ENCODE measurements around the gene CXCR5. TPM values are rescaled to one million over a fixed set of nuclear protein-coding genes. Genes with fewer than 3 reads are reported as not detected.

Gene CXCR5
- total RNA-seq, 1 donor from 2014 or later, result not detected

GRCh38 chr11:118912742-118913410 is 29.2 kb downstream of the CXCR5 start:
- peak; percentile 50 for DNase-seq (ENCODE audit: low spot score)

DNA sequence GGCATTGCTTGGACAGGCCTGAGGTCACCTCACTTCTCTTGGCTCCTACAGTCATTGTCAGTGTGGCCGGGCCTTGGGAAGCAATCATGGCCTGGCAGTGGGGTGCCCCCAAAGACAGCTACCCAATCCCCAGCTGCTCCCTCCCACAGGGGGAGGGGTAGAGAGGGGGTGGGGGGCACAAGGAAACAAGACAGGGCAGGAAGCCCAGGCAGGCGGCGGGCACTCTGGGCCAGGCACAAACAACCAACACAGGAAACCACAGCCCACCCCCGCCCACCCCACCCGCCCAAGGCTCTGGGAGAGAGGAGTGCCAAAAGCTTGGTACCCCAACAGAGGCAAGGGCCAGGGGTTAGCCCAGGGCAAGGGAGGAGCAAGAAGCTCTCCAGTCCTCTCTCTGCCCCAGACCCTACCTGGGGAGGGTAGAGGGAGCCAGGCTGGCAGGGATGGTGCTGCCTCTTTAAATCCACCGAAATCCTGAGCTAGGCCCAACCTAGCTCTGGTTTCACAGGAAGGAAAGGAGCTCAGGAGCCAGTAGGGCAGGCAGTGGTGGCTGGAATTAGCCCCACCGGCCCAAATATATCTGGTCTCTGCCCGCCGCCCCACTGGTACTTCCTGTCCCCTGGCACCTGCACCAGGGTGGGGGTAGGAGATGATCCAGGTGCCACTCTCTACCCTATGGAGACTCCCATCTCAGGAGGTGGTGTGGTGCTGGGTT is 29.9 kb downstream of the CXCR5 start:
- peak; percentile 52 for DNase-seq (ENCODE audit: low spot score)

DNA sequence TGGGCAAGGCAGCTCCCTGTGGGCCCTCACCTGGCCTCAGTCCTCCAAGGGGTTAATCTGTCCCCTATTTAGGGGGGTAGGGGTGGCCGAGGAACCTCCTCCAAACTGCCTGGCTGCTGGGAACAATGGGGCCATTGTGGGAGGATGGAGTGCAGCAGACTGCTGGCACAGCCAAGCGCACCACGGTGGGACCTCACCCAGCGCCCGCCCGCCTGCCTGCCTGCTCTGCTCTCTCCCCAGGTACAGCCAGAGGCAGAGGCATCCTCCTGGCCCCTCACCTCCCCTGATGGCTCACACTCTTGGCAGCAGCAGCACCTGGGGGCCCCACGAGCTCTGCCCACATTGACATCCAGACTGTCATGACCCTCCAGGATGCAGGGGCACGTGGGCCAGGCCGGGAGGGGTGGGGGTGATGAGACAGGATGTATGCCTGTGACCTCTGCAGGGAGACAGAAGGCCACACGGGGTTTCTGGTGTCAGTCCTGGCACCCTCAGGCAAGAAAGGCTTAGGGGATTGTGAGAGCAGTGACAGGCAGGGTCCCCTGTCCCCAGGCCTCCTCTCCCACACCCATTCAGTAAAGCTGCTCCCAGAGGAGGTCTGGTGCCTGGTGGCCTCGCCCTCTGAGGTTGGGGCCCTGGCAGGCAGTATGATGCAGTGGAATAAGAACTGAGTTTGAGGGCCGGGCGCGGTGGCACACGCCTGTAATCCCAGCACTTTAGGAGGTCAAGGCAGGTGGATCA is 30.7 kb downstream of the CXCR5 start:
- peak; percentile 55 for DNase-seq (ENCODE audit: low spot score)

- DNase-seq (ENCODE audit: low spot score), result no peak
These were observed 31.3 kb downstream of the CXCR5 start for GRCh38 chr11:118914987-118915386.

- DNase-seq (ENCODE audit: low spot score), result no peak
These were observed 31.7 kb downstream of the CXCR5 start for GRCh38 chr11:118915396-118915795.

DNA sequence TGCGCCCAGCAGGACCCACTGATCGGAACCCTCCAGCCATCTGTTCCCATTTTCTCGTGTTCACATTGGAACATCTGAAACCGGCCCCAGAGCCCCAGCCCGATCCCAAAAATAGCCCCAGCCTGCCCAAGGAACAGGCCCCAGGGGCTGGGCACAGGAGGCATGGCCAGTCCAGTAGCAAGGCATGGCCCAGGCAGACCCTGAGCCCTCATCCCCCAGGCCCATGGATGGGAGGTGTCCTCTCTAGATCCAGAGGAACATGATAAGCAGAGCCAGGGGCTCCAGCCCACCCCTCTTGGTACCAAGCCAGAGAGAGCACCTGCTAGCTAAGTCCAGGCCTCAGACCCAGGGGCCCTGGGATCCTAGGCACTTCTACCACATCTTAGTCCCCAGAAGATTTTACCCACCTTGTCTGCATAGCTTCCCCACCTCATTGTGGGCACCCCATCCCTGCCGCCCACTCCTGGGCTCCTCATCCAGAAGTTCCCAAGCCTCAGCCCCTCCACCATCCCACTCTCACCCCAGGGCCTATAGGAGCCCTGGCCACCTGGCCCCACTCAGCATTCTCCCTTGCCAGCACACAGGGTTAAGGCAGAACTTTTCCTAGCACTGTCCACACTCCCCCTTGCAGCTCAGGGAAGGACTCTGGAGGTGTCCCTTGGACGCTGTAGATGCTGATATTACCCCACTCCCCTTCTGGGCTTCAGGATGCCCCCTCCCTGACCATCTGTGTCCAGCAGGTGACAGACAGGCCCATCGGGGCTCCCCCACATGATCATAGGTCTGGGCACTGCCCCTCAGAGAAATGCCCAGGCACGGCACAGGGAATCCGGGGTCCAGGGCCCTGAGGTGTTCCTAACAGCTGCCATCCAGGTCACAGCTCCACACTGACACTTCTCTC is 32.5 kb downstream of the CXCR5 start:
- DNase-seq (ENCODE audit: low spot score), result no peak

- DNase-seq (ENCODE audit: low spot score), result peak; percentile 79
These were observed 33.2 kb downstream of the CXCR5 start for GRCh38 chr11:118916842-118917388.

DNA sequence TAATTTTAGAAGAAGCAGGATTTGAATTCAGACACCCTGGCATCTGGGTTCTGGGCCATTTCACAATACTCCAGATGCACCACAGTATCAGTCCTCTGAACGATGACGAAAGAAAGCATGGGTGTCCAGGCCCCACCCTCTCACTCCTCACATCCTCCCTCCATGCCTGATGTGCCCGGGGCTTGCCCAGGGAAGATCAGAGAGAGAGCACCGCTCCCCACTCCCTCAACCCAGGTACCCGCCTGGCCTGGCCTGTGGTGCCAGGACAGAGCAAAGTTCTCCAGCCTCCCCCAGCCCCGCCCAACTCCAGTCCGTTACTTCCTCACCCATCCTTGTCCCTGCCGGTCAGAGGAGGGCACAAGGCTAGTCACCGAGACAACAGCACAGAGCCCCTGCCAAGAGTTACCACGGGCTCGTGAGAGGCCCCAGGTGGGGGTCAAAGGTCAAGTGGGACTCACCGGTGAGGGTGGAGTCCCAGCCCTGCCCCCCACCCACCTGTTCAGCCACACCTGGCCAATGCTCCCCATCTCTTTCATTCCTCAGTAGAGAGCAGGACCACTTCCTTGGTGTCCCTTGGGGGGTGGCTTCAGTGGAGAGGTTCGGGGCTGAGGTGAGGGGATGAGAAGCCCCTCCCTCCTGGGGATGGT is 33.9 kb downstream of the CXCR5 start:
- DNase-seq (ENCODE audit: low spot score), result peak; percentile 75

DNA sequence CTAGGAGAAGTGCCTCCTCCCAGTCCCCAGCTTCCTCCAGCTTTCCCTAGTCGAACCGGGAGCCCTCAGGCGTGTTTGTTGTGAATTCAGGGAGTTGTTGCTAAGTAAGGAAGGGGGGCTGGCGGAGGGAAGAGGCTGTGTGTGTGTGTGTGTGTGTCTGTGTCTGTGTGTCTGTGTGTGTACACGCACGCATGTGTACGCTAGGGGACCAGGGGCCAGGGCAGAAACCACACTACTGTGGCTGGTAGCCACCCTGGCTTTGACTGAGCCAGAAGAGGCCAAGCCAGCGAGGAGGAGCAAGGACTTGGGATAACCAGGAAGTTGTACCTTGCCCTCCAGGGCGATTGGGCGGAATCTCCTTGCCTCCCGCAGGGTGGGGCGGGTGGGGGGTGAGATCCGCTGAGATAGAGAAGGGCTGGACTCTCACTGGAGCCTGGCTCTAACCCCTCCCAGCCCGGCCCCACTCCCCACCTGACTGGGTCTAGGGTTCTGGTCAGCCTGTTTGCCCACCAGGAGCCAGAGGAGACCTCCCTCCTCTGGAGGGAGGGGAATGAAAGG is 34.5 kb downstream of the CXCR5 start:
- peak; percentile 83 for DNase-seq (ENCODE audit: low spot score)

DNA sequence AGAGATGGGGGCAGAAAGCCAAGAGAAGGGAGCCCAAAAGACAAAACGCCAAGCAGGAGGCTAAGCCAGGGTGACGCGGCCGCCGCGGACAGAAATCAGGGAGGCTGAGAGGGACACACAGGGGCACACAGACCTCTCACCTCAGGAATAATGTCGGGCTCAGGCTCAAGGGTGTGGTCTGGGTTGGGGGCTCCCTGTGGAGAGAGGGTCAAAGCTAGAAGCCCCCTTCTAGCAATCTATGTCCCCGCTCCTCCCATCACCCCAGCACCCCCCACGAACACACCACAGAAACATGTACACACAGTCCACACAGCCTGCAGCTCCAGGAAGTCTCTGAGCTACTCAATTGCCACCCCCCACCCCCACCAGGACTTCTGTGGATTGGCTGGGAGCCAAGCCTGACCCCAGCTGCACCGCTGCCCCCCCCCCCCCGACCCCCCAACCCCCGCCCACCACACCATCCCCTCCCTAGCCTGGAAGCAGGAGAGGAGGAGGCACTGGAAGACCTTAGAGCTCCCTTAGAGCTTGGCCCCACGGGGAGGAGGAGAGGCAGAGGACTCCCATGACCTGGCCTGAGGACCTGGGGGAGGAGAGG is 35.1 kb downstream of the CXCR5 start:
- DNase-seq (ENCODE audit: low spot score), result no peak

- peak; percentile 78 for DNase-seq (ENCODE audit: low spot score)
These were observed 37.6 kb downstream of the CXCR5 start for GRCh38 chr11:118921121-118921928.

GRCh38 chr11:118921929-118922744 is 38.4 kb downstream of the CXCR5 start:
- DNase-seq (ENCODE audit: low spot score), result peak; percentile 85

DNA sequence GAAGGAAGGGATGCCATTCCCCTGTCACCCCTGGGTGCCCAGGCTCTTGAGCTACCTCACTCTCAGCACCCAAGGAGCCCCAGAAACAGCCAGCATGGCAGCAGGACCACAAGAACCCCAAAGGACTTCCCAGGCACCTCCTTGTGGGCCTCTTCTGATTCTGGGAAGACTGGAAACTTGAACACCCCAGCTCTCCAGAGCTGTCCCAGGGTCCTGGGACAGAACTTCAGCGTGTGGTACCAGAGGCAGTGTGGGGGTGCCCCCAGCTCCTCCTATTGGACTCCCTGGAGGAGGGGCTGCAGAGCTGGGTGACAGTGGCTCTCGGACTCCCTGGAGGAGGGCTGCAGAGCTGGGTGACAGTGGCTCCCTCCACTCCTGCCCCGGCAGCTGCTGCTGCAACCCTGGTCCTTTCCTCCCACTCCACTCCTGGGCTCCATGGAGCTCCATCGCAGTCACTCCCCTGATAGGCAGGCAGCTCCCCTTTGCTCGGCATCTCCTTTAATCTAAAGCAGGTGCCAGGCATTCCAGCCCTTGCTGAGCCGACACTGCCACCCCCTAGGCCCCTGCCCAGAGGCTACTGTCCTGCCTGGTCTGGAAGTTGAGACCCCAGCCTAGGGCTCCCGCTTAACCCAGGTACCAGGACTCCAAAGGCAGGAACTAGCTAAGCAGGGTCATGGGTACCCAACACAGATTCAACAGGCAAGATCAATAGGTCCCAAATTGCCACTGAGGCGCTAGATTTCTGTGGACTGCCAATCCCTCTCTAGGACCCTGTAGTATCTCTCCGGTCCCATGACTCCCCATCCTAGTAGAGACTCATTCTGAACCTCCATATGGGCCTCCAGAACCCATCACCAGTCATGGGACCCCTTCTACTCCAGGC is 39.3 kb downstream of the CXCR5 start:
- DNase-seq (ENCODE audit: low spot score), result no peak

DNA sequence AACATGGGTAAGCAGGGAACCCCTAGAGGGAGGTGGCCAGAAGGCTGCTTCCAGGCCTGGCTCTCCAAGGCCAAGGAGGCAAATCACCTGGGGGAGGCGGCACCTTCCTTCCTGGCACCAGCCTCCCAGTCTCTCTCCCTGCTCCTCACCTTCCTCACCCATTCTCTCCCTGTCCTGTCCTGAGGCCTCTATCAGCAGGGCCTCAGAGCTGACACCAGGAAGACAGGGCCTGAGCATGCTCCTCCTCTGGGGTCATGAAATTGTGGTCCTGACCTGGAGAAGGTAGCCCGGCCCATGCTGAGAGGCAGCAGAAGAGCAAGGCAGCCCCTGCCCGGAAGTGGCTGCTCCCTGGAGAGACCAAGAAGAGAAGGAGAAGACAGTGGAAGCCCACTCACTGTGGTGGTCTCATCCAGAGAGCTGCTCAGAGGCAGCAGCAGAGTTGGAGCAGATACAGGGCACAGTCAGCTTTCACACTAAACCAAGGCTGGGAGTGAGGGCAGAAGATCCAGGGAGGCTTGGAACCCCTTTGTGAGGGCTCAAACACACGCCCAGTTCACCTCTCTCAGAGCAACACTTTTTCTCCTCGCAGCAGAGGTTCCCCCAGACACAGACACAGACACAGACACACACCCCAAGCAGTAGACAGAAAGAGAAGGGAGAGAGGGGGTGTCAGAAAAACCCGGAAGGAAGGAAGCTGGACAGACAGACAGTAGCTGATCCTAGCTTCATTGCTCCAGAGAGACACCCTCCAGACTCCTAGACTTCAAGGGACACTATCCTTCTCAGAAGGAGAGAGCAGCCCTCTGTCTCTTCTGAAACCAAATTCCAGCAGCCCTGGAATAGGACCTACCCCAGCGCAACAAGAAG is 40.3 kb downstream of the CXCR5 start:
- no peak for DNase-seq (ENCODE audit: low spot score)

- DNase-seq (ENCODE audit: low spot score), result peak; percentile 61
These were observed 41.2 kb downstream of the CXCR5 start for GRCh38 chr11:118924591-118925585.

Measured in ureter (tissue), 1 donor.